ENCODE measurements around the gene HSD17B13.

DNA sequence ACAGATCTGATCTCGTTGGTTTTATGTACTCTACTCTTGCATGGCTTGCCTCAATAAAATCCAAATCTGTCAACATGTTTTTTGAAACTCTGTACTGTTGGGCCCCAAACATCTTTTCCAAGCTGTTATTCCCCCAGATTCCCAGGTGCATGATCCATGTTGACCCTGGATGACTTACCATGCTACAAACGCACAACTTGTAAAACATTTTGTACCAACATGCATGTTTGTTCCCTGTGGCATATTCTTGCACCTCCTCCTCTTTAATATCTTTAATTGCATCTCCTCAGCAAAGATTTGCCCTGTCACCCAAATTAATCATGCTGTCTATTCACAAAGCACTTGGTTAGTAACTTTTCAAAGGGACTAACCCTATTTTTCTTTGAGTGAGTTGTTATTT lies 24.3 kb downstream of the HSD17B13 start:
- TF ChIP-seq, protein P1, sequence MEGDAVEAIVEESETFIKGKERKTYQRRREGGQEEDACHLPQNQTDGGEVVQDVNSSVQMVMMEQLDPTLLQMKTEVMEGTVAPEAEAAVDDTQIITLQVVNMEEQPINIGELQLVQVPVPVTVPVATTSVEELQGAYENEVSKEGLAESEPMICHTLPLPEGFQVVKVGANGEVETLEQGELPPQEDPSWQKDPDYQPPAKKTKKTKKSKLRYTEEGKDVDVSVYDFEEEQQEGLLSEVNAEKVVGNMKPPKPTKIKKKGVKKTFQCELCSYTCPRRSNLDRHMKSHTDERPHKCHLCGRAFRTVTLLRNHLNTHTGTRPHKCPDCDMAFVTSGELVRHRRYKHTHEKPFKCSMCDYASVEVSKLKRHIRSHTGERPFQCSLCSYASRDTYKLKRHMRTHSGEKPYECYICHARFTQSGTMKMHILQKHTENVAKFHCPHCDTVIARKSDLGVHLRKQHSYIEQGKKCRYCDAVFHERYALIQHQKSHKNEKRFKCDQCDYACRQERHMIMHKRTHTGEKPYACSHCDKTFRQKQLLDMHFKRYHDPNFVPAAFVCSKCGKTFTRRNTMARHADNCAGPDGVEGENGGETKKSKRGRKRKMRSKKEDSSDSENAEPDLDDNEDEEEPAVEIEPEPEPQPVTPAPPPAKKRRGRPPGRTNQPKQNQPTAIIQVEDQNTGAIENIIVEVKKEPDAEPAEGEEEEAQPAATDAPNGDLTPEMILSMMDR (IDR thresholded peaks at IDR 0.05) = no peak
- TF ChIP-seq EP300 (IDR thresholded peaks at IDR 0.05) (no peak), POLR2A (IDR thresholded peaks at IDR 0.05) (no peak)

Data from ovary (tissue), 3 donors.